Panc1 (cell line): ENCODE measurements around the gene CYLC2. TPM values are rescaled to one million over a fixed set of nuclear protein-coding genes. Genes with fewer than 3 reads are reported as not detected.

Source experiments
- ATAC-seq: fragments of 200-7000 bp; cut with Tn5 transposase; 2 replicates; pipeline ENCODE4 v1.9.1; 2020; ENCODE audit warnings: mild to moderate bottlenecking, moderate library complexity
- Bru-seq: library from RNA; stranded (reverse); fragments of 400-500 nt; gene quantifications from one replicate; lab custom pipeline; 2021; lab: Mats Ljungman, UMichigan
- BruChase-seq, 2 experiments: library from RNA; stranded (reverse); fragments of 400-500 nt; gene quantifications; one replicate each; lab custom pipeline; 2021; lab: Mats Ljungman, UMichigan
- BruUV-seq: library from RNA; stranded (reverse); fragments of 400-500 nt; replicated peaks from 2 replicates; lab custom pipeline; 2021; lab: Mats Ljungman, UMichigan
- CTCF ChIA-PET: fragments of 300-600 bp; sonication (Branson Sonifier 250); formaldehyde crosslinking; loops from one replicate; lab custom pipeline; 2022; ENCODE audit warnings: antibody characterized with exemption; lab: Charles Lee
- POLR2A ChIA-PET: fragments of 300-600 bp; sonication (Branson Sonifier 250); formaldehyde crosslinking; loops from one replicate; lab custom pipeline; 2022; ENCODE audit warnings: antibody characterized with exemption; lab: Charles Lee
- DNase-seq: peaks from one replicate; pipeline ENCODE4 v3.0.0-alpha.2; 2010; ENCODE audit warnings: low read depth, low spot score
- H3K27ac ChIP-seq: 2 replicates; pipeline ENCODE4 v1.5.1; 2011; ENCODE audit warnings: mild to moderate bottlenecking, low read length, inconsistent platforms
- H3K27me3 ChIP-seq: fragments of 200-500 bp; sonication (Bioruptor generic); 2 replicates; pipeline ENCODE4 v1.6.0; 2014; ENCODE audit warnings: low read length, inconsistent platforms; ENCODE audit not compliant: control insufficient read depth, insufficient read depth
- H3K36me3 ChIP-seq: fragments of 200-500 bp; sonication (Bioruptor generic); 2 replicates; pipeline ENCODE4 v1.5.1; 2014; ENCODE audit warnings: inconsistent platforms, mild to moderate bottlenecking, low read length, moderate library complexity; ENCODE audit not compliant: control insufficient read depth, insufficient read depth
- H3K4me1 ChIP-seq: 2 replicates; pipeline ENCODE4 v1.5.1; 2011; ENCODE audit warnings: inconsistent platforms, mild to moderate bottlenecking, low read length, moderate library complexity; ENCODE audit not compliant: control insufficient read depth, insufficient read depth
- H3K4me3 ChIP-seq, 2 experiments: 2 replicates each; pipeline ENCODE4 v1.5.1; 2011 to 2012; ENCODE audit warnings: low read depth in 2 of 2, low read length in 2 of 2, mild to moderate bottlenecking in 2 of 2, inconsistent platforms in 1 of 2, moderate library complexity in 1 of 2
- H3K9me3 ChIP-seq: fragments of 200-500 bp; sonication (Bioruptor generic); 2 replicates; pipeline ENCODE4 v1.5.1; 2014; ENCODE audit warnings: low read depth, mild to moderate bottlenecking, inconsistent platforms, low read length, moderate library complexity; ENCODE audit not compliant: control insufficient read depth, insufficient read depth
- CTCF ChIP-seq: fragments of 450-650 bp; IDR thresholded peaks from 2 replicates; pipeline ENCODE4 v1.5.1; 2017; ENCODE audit warnings: mild to moderate bottlenecking
- POLR2AphosphoS5 ChIP-seq: IDR thresholded peaks from 2 replicates; pipeline ENCODE4 v1.6.1; 2012; ENCODE audit warnings: mild to moderate bottlenecking, low read depth, low read length, moderate library complexity
- SIN3A ChIP-seq: IDR thresholded peaks from 2 replicates; pipeline ENCODE4 v1.6.1; 2012; ENCODE audit warnings: low read depth, mild to moderate bottlenecking, low read length, moderate library complexity, borderline replicate concordance; ENCODE audit not compliant: insufficient read depth
- TCF7L2 ChIP-seq: IDR thresholded peaks from 2 replicates; pipeline ENCODE4 v1.6.1; 2011; ENCODE audit warnings: mild to moderate bottlenecking, low read depth, low read length, inconsistent platforms
- in situ Hi-C: cut with HindIII; loops from 2 replicates; pipeline ENCODE4 v1.10.0; 2016; ENCODE audit warnings: low sequenced_read_pairs, low pct_unique_long_range_greater_than_20kb
- intact Hi-C: fragments of 100-400 bp; cut with micrococcal nuclease; formaldehyde crosslinking; loops from one replicate; pipeline ENCODE4 v1.10.0; 2022; ENCODE audit not compliant: unreplicated experiment
- long read RNA-seq: library from polyadenylated mRNA; unstranded; transcript quantifications from one replicate; pipeline ENCODE4 v2.0.0, GENCODE V29; 2021; ENCODE audit not compliant: unreplicated experiment
- polyA plus RNA-seq: library from polyadenylated mRNA; unstranded; fragments of >200 nt; gene quantifications from one replicate; pipeline ENCODE4 v1.2.1, GENCODE V29; 2012; ENCODE audit warnings: missing spikeins; ENCODE audit not compliant: insufficient read length
- total RNA-seq: library from RNA; stranded (reverse); gene quantifications from one replicate; pipeline ENCODE4 v1.2.1, GENCODE V29; 2021; ENCODE audit not compliant: unreplicated experiment
- TF ChIP-seq, protein P1 (sequence below), 2 experiments: IDR thresholded peaks; 2 replicates each; pipeline ENCODE4 v1.6.1; 2011 to 2012; ENCODE audit warnings: low read depth in 2 of 2, control low read depth in 1 of 2, low read length in 1 of 2, mild to moderate bottlenecking in 1 of 2, moderate library complexity in 1 of 2; ENCODE audit not compliant: insufficient read depth in 1 of 2

The CYLC2 gene, protein sequence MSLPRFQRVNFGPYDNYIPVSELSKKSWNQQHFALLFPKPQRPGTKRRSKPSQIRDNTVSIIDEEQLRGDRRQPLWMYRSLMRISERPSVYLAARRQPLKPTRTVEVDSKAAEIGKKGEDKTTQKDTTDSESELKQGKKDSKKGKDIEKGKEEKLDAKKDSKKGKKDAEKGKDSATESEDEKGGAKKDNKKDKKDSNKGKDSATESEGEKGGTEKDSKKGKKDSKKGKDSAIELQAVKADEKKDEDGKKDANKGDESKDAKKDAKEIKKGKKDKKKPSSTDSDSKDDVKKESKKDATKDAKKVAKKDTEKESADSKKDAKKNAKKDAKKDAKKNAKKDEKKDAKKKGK
- total RNA-seq, result not detected
- not detected for polyA plus RNA-seq
- not detected for Bru-seq, nascent RNA
- not detected for BruChase-seq, experiment 1, labeled RNA remaining after a 2-hour chase
- not detected for BruChase-seq, experiment 2, labeled RNA remaining after a 6-hour chase
- long read RNA-seq, result 0 reads

- Histone ChIP-seq H3K36me3 (no peaks in the 10 kb centered on the region), H3K4me3 (no peak within 1 kb of the TSS), H3K27ac (no peak within 1 kb of the TSS), H3K27me3 (no peaks in the 10 kb centered on the region), H3K9me3 (no peaks in the 10 kb centered on the region), H3K4me1 (no peaks in the 10 kb centered on the region)
- BruUV-seq, result no TSS peak
- DNase-seq (no peak), ATAC-seq (no peak)
- in situ Hi-C loops (no loop called here), intact Hi-C loops (no loop called here)
- TF ChIP-seq TCF7L2, result no peak
- TF ChIP-seq, protein P1, sequence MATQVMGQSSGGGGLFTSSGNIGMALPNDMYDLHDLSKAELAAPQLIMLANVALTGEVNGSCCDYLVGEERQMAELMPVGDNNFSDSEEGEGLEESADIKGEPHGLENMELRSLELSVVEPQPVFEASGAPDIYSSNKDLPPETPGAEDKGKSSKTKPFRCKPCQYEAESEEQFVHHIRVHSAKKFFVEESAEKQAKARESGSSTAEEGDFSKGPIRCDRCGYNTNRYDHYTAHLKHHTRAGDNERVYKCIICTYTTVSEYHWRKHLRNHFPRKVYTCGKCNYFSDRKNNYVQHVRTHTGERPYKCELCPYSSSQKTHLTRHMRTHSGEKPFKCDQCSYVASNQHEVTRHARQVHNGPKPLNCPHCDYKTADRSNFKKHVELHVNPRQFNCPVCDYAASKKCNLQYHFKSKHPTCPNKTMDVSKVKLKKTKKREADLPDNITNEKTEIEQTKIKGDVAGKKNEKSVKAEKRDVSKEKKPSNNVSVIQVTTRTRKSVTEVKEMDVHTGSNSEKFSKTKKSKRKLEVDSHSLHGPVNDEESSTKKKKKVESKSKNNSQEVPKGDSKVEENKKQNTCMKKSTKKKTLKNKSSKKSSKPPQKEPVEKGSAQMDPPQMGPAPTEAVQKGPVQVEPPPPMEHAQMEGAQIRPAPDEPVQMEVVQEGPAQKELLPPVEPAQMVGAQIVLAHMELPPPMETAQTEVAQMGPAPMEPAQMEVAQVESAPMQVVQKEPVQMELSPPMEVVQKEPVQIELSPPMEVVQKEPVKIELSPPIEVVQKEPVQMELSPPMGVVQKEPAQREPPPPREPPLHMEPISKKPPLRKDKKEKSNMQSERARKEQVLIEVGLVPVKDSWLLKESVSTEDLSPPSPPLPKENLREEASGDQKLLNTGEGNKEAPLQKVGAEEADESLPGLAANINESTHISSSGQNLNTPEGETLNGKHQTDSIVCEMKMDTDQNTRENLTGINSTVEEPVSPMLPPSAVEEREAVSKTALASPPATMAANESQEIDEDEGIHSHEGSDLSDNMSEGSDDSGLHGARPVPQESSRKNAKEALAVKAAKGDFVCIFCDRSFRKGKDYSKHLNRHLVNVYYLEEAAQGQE (IDR thresholded peaks at IDR 0.05; ENCODE audit: insufficient read depth in 1 of 2, low read depth in 2 of 2, low read length in 1 of 2), result no peak
- no peak for TF ChIP-seq CTCF
- TF ChIP-seq POLR2AphosphoS5, result no peak
- no peak for TF ChIP-seq SIN3A
- ChIA-PET POLR2A (no interaction called here), CTCF (no interaction called here)
Measured at GRCh38 chr9:102995033-102995432, at the start of gene CYLC2. Gene CYLC2, plus strand, starts transcription at chr9:102995333. Its CDS starts 48 bp downstream, at chr9:102995381.

GRCh38 chr9:102950346-102950745 is 44.8 kb upstream of the CYLC2 start:
- intact Hi-C loops, result no loop called here
- no TSS peak for BruUV-seq
- POLR2A ChIA-PET, result no interaction called here
- no peak for ATAC-seq
- DNase-seq, result no peak
- TF ChIP-seq POLR2AphosphoS5 (no peak), TCF7L2 (no peak), SIN3A (no peak), CTCF (no peak)
- TF ChIP-seq, protein P1 (IDR thresholded peaks at IDR 0.05; ENCODE audit: insufficient read depth in 1 of 2, low read depth in 2 of 2, low read length in 1 of 2), result no peak
- Histone ChIP-seq H3K27ac (no peak overlapping the region), H3K9me3 (no peaks in the 10 kb centered on the region), H3K27me3 (no peaks in the 10 kb centered on the region), H3K36me3 (no peaks in the 10 kb centered on the region), H3K4me3 (no peak overlapping the region), H3K4me1 (no peaks in the 10 kb centered on the region)
- in situ Hi-C loops, result no loop called here
- CTCF ChIA-PET, result no interaction called here
